GM18867 (cell line): ENCODE results near the gene CYP4F2.
"Not testable (repeated sequence)": the region's sequence is repeated elsewhere in the genome, so short reads cannot be mapped to it uniquely, and the experiment has no call there.

Source experiments
- ATAC-seq: cut with Tn5 transposase; IDR thresholded peaks from one replicate; pipeline ENCODE4 v1.9.1; 2021; ENCODE audit warnings: mild to moderate bottlenecking, moderate library complexity; ENCODE audit not compliant: unreplicated experiment

The CYP4F2 gene

DNA sequence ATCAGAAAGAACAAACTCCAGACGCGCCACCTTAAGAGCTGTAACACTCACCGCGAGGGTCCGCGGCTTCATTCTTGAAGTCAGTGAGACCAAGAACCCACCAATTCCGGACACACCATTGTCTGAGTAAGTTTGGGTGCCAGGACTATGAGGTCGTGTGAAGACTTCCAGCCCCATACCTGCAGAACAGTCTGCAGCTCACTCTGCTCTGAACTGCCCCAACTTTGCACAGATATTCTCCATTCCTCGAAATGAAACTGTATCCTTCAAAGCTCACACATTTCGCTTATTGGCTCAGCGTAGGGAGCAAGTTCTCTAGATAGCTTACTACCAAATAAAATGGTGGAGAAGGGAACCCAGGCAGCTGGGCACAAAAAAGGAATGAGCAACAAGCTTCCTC lies 2.6 kb upstream of the CYP4F2 start:
- ATAC-seq: no peak

DNA sequence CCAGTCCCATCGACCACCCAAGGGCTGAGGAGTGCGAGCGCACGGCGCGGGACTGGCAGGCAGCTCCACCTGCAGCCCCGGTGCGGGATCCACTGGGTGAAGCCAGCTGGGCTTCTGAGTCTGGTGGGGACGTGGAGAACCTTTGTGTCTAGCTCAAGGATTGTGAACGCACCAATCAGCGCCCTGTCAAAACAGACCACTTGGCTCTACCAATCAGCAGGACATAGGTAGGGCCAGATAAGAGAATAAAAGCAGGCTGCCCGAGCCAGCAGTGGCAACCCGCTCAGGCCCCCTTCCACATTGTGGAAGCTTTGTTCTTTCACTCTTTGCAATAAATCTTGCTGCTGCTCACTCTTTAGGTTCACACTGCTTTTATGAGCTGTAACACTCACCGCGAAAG lies 2.2 kb upstream of the CYP4F2 start:
- ATAC-seq: not testable (repeated sequence)

- ATAC-seq: not testable (repeated sequence)
Observed at GRCh38 chr19:15899561-15899960, 1.7 kb upstream of the CYP4F2 start.

DNA sequence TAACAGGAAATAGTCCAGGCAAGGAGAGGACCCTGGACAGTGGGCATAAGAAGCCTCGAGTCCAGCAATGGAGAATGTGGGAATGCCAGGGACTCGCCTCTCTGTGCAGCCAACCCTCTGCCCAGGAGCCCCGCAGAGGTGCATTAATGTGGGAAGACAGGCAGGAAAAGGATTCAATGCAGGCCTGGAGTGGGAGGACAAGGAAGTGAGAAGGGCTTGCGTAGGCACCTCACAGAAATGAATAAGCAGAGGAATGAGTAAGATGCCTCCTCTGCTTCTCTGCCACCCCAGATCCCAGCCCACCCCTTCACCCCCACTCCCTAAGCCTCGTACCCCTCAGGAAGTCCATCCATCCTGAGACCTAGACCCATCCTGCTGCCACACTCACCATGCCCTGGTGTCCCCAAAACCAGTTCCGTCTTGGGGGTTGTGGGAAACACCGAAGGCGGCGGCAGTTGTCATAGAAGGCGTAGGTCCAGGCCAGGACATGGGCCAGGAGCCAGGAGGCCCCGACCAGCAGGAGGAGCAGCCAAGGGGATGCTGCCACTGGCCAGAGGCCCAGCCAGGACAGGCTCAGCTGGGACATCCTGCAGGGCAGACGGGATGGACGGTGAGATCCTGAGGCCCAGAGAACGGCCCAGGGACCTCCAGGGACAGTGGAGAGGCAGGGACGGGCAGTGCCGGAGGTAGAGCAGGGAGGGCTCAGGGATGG lies 692 bp downstream of the CYP4F2 start:
- no peak for ATAC-seq

- no peak for ATAC-seq
Observed at GRCh38 chr19:15895876-15896430, 1.9 kb downstream of the CYP4F2 start.

GRCh38 chr19:15894359-15894758 lies 3.5 kb downstream of the CYP4F2 start:
- no peak for ATAC-seq

- ATAC-seq: no peak
Observed at GRCh38 chr19:15893477-15893876, 4.4 kb downstream of the CYP4F2 start.

GRCh38 chr19:15892012-15892411 lies 5.9 kb downstream of the CYP4F2 start:
- no peak for ATAC-seq

DNA sequence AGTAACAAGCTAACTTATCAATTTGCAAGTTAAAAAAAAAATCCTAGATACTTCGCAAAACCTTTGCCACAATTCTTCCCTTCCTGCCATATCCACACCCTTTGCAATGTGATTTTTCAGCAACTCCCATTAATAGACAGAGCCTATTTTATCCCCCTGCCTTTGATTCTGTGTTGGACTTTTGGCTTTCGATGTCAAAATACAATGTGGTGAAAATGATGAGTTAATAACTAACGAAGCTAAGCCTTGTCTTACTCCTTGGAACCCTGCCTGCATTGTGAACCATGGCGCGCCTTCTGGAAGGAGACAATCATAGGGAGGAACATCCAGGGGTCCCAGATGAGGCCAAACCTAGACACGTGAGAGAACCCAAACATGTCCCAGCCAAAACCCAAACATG lies 6.4 kb downstream of the CYP4F2 start:
- no peak for ATAC-seq

DNA sequence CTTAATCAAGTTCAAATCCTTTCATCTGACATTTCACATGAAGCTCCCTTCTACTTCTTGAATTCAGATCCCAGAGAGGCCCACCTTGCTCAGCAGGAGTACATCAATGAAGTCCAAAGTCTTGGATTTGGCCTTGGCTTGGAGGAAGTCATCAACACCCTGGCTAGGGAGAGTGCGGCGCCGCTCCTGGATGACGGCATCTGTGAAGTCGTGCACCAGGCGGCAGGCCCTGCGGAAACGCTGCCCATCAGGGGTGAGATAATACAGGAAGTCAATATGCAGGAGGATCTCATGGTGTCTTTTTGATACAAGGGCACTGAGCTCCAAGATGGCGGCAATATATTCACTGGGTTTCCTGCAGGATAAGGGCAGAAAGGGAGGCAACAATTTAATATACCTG lies 8.5 kb downstream of the CYP4F2 start:
- ATAC-seq: not testable (repeated sequence)

GRCh38 chr19:15885919-15886318 lies 12.0 kb downstream of the CYP4F2 start:
- no peak for ATAC-seq

GRCh38 chr19:15885167-15885566 lies 12.7 kb downstream of the CYP4F2 start:
- no peak for ATAC-seq

DNA sequence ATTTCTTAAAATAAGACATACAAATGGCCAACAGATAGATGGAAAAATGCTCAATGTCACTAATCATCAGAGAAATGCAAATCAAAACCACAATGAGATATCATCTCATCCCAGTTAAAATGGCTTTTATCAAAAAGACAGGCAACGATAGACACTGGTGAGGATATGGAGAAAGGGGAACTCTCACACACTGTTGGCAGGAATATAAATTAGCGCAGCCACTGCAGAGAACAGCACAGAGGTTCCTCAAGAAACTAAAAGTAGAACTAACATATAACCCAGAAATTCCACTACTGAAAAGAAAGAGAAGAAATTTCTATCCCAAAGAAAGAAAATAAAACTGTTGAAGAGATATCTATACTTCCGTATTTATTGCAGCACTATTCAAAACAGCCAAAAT lies 14.5 kb downstream of the CYP4F2 start:
- ATAC-seq: not testable (repeated sequence)

GRCh38 chr19:15874821-15875474 lies 22.9 kb downstream of the CYP4F2 start:
- no peak for ATAC-seq

DNA sequence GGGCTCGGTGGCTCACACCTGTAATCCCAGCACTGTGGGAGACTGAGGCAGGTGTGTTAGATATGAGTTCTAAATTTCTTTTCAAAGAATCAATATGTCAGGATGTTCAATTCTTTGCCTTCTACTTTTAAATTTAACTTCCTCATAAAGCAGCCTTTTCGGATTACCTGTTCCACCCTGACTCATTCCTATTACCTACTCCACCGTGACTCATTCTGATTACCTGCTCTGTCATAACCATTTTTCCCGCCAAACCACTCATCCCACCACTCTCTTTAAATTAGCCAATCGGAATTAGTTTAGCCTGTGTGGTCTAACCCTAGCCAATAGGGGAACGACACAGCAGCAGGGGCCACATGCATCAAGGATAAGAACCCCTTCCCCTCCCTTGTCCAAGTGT lies 24.1 kb downstream of the CYP4F2 start:
- not testable (repeated sequence) for ATAC-seq

DNA sequence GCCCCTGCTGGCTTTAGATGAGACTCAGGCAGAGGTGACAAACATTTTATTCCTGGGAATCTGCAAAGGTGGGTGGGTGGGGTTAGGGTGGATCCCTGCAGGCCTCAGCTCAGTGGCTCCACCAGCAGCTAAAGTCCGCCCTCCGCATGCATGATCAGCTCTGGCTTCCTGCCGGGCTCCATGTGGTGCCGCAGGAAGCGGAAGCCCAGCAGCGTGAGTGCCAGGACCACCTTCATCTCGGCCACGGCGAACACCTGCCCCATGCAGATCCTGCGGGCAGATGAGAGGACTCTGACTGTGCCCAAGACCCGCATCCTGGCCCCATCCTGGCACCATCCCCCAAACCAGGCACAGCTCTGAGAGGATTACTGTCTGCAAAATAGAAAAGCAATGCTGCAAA lies 26.3 kb downstream of the CYP4F2 start:
- no peak for ATAC-seq

DNA sequence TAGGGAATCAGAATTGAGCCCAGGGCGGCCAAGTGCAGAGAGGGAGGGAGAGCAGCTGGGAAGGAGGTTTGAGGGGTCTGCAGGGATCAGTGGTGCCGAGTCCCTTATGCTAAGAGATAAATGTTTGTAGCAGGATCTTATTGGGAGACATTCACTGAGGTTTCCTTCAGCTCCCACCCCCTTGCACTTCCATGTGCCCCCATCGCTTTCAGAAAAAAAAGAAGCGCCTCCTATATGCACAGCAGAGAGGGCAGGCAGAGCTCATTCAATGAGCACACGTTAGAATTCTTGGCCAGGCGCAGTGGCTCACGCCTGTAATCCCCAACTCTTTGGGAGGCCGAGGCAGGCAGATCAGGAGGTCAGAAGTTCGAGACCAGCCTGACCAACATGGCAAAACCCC lies 28.0 kb downstream of the CYP4F2 start:
- ATAC-seq: no peak

- no peak for ATAC-seq
Observed at GRCh38 chr19:15869109-15869555, 28.7 kb downstream of the CYP4F2 start.

DNA sequence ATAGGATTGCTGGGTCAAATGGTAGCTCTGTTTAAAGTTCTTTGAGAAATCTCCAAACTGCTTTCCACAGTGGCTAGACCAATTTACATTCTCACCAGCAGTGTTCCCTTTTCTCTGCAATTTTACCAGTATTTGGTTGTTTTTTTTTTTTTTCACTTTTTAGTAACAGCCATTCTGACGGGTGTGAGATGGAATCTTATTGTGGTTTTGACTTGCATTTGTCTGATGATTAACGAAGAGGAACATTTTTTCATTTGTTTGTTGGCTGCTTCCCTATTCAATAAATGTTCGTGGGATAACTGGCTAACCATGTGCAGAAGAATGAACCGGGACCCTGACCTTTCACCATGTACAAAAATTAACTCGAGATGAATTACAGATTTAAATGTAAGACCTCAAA lies 31.2 kb downstream of the CYP4F2 start:
- no peak for ATAC-seq

DNA sequence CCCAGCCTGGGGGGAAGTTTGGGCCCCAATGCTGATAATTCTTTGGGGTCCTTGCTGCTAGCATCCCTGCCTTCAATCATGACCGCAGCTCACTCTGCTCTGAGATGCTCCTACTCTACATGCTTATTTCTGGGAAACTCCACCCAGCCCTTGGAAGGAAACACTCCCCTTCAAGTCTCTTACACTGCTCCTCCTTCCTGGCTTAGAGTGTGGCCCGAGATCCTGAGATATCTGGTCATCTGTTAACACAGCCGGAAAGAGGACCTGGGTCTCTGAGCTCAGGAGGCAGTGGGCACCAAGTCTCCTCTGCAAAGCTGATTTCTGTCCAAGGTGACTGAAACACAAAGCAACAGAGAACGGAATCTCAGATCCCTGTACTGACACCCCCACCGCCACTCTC lies 33.0 kb downstream of the CYP4F2 start:
- ATAC-seq: no peak

- ATAC-seq: no peak
Observed at GRCh38 chr19:15863272-15863671, 34.6 kb downstream of the CYP4F2 start.

- ATAC-seq: no peak
Observed at GRCh38 chr19:15862444-15862843, 35.4 kb downstream of the CYP4F2 start.
